ENCODE data around the gene GCDH.

DNA sequence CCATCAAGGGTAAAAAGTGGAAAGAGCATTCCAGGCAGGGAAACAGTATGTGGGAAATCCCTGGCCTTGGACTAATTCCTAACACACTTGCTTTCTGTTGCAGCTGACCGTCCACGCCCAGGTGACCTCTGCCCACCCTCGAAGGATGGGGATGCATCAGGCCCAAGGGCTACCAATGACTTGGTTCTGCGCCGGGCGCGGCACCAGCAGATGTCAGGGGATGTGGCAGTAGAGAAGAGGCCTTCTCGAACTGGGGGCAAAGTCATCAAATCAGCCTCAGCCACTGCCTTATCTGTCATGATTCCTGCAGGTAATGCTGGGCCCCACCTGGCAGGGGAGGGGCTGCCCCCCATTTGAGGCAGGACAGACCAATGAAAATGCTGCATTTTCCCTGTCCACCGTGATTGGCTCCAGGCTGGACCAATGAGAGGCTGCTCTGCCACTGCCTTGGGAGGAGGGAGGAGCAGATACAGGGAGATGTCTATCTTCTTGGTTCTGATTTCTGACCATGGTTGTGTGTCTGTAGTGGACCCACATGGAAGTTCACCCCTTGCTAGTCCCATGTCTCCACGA, 22.3 kb upstream of the GCDH start:
- TF ChIP-seq, protein P1, sequence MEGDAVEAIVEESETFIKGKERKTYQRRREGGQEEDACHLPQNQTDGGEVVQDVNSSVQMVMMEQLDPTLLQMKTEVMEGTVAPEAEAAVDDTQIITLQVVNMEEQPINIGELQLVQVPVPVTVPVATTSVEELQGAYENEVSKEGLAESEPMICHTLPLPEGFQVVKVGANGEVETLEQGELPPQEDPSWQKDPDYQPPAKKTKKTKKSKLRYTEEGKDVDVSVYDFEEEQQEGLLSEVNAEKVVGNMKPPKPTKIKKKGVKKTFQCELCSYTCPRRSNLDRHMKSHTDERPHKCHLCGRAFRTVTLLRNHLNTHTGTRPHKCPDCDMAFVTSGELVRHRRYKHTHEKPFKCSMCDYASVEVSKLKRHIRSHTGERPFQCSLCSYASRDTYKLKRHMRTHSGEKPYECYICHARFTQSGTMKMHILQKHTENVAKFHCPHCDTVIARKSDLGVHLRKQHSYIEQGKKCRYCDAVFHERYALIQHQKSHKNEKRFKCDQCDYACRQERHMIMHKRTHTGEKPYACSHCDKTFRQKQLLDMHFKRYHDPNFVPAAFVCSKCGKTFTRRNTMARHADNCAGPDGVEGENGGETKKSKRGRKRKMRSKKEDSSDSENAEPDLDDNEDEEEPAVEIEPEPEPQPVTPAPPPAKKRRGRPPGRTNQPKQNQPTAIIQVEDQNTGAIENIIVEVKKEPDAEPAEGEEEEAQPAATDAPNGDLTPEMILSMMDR (IDR thresholded peaks at IDR 0.05; ENCODE audit: low read depth, low read length) = no peak
- no peak for TF ChIP-seq EZH2phosphoT487 (IDR thresholded peaks at IDR 0.05; ENCODE audit: low read depth)

All from OCI-LY3 (cell line).